ELR (cell line): ENCODE results near the gene CYS1.
"Not testable (repeated sequence)": the region's sequence is repeated elsewhere in the genome, so short reads cannot be mapped to it uniquely, and the experiment has no call there.

Source experiments
- DNase-seq: peaks from one replicate; pipeline ENCODE4 v3.0.0-alpha.2; 2015; ENCODE audit warnings: low read depth

The CYS1 gene

DNA sequence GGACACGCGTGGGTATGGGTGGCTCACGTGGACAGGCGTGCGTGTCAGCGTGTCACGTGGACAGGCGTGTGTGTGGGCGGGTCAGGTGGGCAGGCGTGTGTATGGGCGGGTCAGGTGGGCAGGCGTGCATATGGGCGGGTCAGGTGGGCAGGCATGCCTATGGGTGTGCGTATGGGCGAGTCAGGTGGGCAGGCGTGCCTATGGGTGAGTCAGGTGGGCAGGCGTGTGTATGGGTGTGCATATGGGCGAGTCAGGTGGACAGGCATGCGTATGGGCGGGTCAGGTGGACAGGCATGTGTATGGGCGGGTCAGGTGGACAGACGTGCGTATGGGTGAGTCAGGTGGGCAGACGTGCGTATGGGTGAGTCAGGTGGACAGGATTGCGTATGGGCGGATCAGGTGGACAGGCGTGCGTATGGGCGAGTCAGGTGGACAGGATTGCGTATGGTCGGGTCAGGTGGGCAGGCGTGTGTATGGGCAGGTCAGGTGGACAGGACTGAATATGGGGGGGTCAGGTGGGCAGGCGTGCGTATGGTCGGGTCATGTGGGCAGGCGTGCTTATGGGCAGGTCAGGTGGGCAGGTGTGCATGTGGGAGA, 67.7 kb downstream of the CYS1 start:
- not testable (repeated sequence) for DNase-seq

- DNase-seq, result not testable (repeated sequence)
These were observed 68.4 kb downstream of the CYS1 start for GRCh38 chr2:10011606-10012325.

- not testable (repeated sequence) for DNase-seq
These were observed 69.2 kb downstream of the CYS1 start for GRCh38 chr2:10010861-10011605.

DNA sequence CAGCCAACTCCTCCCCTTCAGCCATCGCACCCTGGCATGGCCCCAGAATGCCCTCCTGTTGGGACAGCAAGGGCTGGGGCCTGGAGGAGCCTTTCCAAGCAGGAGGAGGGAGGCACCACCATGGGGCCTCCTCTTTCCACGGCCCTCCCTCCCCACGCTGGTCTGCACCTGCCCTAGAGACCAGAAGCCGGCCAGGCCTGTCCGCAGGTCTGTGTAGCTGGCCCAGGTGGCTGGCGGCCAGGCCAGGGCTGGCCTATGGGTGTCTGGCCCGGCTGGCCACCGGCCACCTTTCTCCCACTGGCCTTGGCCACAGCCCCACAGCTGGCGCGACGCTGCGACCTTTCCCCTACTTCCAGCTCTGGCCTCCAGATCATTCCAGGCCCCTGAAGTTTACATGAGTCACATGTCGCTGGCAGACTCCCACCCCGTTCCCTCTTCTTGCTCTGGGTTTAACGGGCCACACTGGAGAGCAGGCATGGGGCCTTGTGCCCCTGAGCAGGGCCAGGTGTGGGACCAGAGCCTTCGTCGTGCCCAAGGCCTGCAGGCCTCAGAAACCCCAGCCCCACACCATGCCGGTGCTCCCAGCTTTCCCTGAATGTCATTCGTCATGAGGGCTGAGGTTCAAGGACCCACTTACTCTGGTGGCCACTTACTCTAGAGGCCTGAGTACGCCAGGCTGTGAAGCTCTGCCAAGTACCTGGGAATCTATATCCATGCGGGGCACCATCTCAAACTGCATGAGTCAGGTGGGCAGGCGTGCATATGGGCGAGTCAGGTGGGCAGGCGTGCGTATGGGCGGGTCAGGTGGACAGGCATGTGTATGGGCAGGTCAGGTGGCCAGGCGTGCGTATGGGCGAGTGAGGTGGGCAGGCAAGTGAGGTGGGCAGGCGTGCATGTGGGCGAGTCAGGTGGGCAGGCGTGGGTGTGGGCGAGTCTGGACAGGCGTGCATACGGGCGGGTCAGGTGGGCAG, 70.1 kb downstream of the CYS1 start:
- DNase-seq, result peak; percentile 38

- no peak for DNase-seq
These were observed 70.9 kb downstream of the CYS1 start for GRCh38 chr2:10009271-10009810.

DNA sequence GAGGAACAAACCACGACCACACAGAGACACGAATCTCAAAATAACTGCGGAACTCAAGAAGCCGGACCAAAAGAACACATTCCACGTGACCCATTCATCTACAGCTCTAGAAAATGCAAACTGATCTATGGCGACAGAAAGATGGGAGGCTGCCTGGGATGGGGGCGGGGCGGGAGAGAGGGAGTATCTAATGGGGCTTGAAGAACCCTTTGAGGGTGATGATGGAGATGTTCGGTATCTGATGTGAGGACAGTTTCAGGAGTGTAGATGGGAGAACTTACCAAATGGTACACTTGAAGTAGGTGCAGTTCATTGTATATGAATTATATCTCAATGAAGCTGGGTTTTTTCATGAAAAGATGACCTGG, 71.4 kb downstream of the CYS1 start:
- DNase-seq, result no peak

- no peak for DNase-seq
These were observed 72.0 kb downstream of the CYS1 start for GRCh38 chr2:10007921-10008808.

DNA sequence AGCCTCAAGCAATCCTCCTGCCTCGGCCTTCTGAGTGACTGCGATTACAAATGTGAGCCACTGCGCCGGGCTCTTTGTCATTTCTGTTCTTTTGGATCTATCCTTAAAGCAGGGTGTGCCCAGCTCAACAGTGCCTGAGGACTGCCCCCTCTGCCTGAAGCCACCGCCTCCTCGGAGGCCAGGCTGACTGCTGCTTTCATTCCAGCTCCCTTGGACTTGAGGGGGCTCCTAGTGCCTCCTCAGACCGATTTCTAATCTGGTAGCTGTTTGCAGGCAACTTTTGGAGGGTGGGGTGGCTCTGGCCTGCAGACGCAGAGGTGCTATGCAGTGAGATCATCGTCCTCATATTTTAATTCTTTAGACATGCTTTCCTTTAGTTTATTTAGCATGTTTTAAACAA, 72.8 kb downstream of the CYS1 start:
- DNase-seq, result no peak
